K562 treated with DMSO at 1 percent for 24 hours (cell line): Measurements from ENCODE around the gene MYCBP2. TPM values are rescaled to one million over a fixed set of nuclear protein-coding genes. Genes with fewer than 3 reads are reported as not detected.

Experiments used
- total RNA-seq: library from RNA; unstranded; fragments of 300-600 nt; gene quantifications from 2 replicates; pipeline ENCODE4 v1.2.3, GENCODE V29; 2022; ENCODE audit warnings: low read depth; ENCODE audit not compliant: insufficient read depth

The MYCBP2 gene
- total RNA-seq: 29.1 and 33.8 TPM in 2 replicates

GRCh38 chr13:77326905-77327604 lies at the start of gene MYCBP2:
Gene MYCBP2, minus strand, starts transcription at chr13:77327094. Its CDS starts 319 bp downstream, at chr13:77326775.

GRCh38 chr13:77026861-77027621 lies 299.9 kb downstream of the MYCBP2 start, which contains the start of gene FBXL3:
Gene FBXL3, minus strand, starts transcription at chr13:77027159. Its CDS starts 5,299 bp downstream, at chr13:77021860.

Other genes with a start within 250 kb of the MYCBP2 start
- gene SCEL, start 208.6 kb upstream of the MYCBP2 start, total RNA-seq: not detected in 2 replicates